ENCODE results near the gene SMAD5. TPM values are rescaled to one million over a fixed set of nuclear protein-coding genes. Genes with fewer than 3 reads are reported as not detected.

Gene SMAD5
- total and polyA plus RNA-seq, 2 of the 4 experiments (the other 2 are of a cell fraction), result 37.4 to 101 TPM

DNA sequence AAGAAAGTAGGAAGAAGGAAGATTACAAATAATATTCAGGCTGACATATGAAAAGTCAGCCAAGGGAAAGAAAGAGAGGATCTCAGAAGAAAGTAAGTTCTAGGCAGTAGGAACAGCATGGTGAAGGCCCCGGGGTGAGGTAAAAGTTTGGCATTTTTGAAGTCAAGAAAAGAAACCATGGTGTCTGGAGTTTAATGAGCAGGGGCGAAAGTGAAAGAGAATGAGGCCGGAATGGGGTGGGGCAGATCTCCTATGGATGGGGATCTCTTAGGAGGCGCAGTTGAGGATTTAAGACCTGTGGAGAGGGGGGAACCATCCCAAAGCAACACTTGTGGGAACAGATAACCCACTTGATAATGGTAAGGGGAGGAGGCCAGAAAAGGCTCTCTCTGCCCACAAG is 42.3 kb upstream of the SMAD5 start:
- ChIA-PET POLR2A (ENCODE audit: unreplicated experiment) (no interaction called here), CTCF (no interaction called here)
- Histone ChIP-seq H2AK9ac (replicated peaks; ENCODE audit: low read depth, low read length, poor library complexity) (no peak overlapping the region), H4K20me1 (ENCODE audit: insufficient read depth, low read length) (no peaks in the 10 kb centered on the region), H3K4me3 (ENCODE audit: insufficient read depth, low read depth, low read length) (no peak overlapping the region), H3K9ac (ENCODE audit: low read depth, low read length) (no peak overlapping the region), H3K27ac (ENCODE audit: insufficient read depth, low read length) (no peak overlapping the region), H3K4me1 (ENCODE audit: control insufficient read depth, insufficient read depth, low read length) (peaks cover 2% of the 10 kb centered on the region; the same call in 1 of the 2 replicates), H4K91ac (ENCODE audit: insufficient read depth, low read depth, low read length) (no peak overlapping the region), H3K14ac (replicated peaks; ENCODE audit: low read depth, low read length) (no peak overlapping the region), H4K5ac (ENCODE audit: low read depth, low read length) (no peak overlapping the region), H3K56ac (ENCODE audit: extremely low read depth, insufficient read depth, low read length) (no peak overlapping the region), H2AK5ac (ENCODE audit: low read depth, low read length) (no peak overlapping the region), H3K23ac (ENCODE audit: low read depth, low read length) (no peak overlapping the region), H2AFZ (replicated peaks; ENCODE audit: low read length, poor library complexity) (no peak overlapping the region), H2BK5ac (ENCODE audit: low read depth, low read length, poor library complexity, severe bottlenecking) (no peak overlapping the region), H3K27me3 (ENCODE audit: control insufficient read depth, insufficient read depth, low read length) (peaks cover 5% of the 10 kb centered on the region; the same call in 1 of the 2 replicates), H2BK20ac (ENCODE audit: low read depth, low read length) (no peak overlapping the region), H2BK15ac (ENCODE audit: low read depth, low read length) (no peak overlapping the region), H4K8ac (ENCODE audit: low read depth in 2 of 2, low read length in 2 of 2) (no peak overlapping the region), H3K18ac (ENCODE audit: low read depth, low read length) (no peak overlapping the region), H3K36me3 (ENCODE audit: control insufficient read depth, insufficient read depth, low read length) (no peaks in the 10 kb centered on the region), H2BK120ac (ENCODE audit: low read depth, low read length) (no peak overlapping the region), H3K4ac (ENCODE audit: low read depth, low read length) (no peak overlapping the region), H3K4me2 (ENCODE audit: low read depth, low read length) (no peak overlapping the region), H3K79me1 (ENCODE audit: low read depth in 1 of 2, low read length in 2 of 2) (no peaks in the 10 kb centered on the region), H3K9me3 (ENCODE audit: control insufficient read depth, insufficient read depth, low read length) (no peaks in the 10 kb centered on the region), H3K9me1 (ENCODE audit: insufficient read depth, low read length) (no peaks in the 10 kb centered on the region)
- ATAC-seq (ENCODE audit: low read depth) (no peak), DNase-seq (no peak)
- TF ChIP-seq, protein P1, sequence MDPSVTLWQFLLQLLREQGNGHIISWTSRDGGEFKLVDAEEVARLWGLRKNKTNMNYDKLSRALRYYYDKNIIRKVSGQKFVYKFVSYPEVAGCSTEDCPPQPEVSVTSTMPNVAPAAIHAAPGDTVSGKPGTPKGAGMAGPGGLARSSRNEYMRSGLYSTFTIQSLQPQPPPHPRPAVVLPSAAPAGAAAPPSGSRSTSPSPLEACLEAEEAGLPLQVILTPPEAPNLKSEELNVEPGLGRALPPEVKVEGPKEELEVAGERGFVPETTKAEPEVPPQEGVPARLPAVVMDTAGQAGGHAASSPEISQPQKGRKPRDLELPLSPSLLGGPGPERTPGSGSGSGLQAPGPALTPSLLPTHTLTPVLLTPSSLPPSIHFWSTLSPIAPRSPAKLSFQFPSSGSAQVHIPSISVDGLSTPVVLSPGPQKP (IDR thresholded peaks at IDR 0.05; ENCODE audit: borderline replicate concordance, low read depth, low read length), result no peak
- no peak for TF ChIP-seq CEBPB (IDR thresholded peaks at IDR 0.05; ENCODE audit: low read depth, low read length)
- TF ChIP-seq MXI1 (IDR thresholded peaks at IDR 0.05; ENCODE audit: borderline replicate concordance, low read depth, low read length), result no peak
- no peak for TF ChIP-seq MAZ (IDR thresholded peaks at IDR 0.05; ENCODE audit: borderline replicate concordance, low read depth, low read length)
- no peak for TF ChIP-seq MAFK (IDR thresholded peaks at IDR 0.05; ENCODE audit: low read depth, low read length)
- intact Hi-C loops (cut with micrococcal nuclease) (no loop called here), in situ Hi-C loops (cut with MboI; ENCODE audit: low sequenced_read_pairs) (no loop called here), dilution Hi-C loops (cut with HindIII; ENCODE audit: low sequenced_read_pairs, unreplicated experiment) (no loop called here)
- WGBS, 2 experiments (ENCODE audit: extremely low coverage in 2 of 2, insufficient read length in 1 of 2), result 100% methylated on average over 3 of the region's 4 CpGs; no CpG with 5 or more reads in 1 of the 2 experiments
- BruUV-seq (replicated peaks), result no TSS peak
